ENCODE data around the gene LARGE1.
"Not testable (repeated sequence)": the region's sequence is repeated elsewhere in the genome, so short reads cannot be mapped to it uniquely, and the experiment has no call there.

LARGE1 gene

DNA sequence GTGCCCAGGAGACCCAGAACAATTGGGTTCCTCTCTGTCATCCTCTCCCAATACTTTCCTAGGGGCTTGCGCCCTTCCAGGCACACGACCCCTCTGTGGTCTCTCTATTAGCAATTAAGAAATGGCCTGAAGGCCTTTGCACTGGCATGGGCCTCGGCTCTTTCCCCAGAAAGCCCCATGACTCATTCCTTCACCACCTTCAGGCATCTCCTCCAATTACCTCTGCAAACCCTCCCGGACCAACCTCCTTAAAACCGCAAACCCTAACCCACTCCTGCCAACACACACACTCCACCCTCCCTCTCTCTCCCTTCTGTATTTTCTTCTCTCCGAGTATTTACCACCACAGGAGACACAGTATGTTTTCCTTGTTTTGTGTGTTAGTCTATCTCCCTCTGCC is 36.7 kb downstream of the LARGE1 start:
- DNase-seq: no peak

DNA sequence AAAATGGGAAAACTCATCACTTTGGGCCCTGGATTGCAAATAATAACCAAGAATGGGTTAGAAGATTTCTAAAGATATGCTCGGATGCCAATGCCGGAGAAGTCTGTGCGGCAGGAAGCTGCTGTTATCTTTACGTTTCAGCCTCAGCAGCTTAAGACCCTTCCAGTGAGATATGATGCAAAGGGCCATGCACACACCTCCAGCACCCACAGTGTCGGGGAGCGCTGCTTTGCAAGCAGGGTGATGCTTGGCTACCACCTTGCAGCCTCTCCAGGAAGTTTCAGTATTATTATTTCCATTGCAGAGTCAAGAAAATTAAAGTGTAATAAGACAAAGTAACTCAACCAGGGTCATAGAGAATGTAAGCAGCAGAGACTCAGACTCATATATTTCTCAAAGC is 37.3 kb downstream of the LARGE1 start:
- DNase-seq: no peak

DNA sequence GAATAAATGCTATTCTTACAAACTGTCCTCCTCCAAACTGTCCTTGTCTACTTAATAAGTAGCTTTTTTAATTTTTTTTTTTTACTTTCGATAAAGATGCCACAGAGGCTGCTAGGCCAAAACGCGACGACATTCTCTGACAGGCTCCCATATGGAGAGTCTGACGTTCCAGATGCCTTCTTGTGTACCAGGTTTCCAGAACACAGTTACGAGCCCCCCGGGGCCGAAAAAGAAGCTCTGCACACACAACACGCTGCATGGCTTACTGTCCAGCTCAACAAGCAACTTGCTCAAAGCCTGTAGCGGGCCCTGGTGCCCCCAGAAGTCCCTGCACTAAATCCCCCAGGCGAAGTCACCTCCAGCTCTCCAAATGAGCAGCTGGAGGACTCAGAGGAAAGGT is 39.3 kb downstream of the LARGE1 start:
- no peak for DNase-seq

DNA sequence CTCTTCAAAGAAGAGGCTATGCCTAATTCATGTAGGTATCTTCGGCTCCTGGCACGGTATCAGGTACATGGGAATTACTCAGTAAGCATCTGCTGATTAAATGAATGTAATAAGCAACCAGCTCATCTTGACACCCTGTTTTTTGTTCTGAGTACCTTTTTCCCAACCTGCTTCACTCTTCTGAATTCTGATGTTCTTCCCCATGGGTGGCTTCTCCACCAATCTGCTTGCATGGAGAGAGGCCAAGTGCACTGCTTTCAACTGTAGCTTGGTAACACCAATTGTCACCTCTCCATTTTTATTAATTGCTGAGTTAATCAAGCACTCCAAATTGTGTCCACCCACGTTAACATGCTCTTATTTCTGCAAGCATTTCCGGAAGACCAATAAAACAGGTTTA is 40.5 kb downstream of the LARGE1 start:
- no peak for DNase-seq

DNA sequence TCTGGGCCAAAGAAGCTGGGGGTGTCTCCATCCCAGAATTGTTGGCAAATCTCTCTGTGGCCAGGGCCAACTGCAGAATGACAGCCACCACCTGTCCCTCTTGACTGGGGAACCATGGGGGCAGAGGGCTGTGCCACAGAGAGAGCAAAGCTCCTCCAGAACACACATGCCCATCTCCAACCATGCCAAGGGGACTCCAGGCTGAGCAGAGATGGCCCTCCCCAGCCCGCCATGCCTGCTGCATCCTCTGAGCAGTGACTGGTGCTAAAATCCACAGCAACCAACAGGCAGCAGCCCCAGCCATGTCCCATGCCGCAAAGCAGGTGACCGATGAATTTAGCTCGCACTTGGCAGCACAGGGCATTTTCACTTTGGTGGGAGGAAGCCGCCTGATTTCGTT is 45.0 kb downstream of the LARGE1 start:
- no peak for DNase-seq

DNA sequence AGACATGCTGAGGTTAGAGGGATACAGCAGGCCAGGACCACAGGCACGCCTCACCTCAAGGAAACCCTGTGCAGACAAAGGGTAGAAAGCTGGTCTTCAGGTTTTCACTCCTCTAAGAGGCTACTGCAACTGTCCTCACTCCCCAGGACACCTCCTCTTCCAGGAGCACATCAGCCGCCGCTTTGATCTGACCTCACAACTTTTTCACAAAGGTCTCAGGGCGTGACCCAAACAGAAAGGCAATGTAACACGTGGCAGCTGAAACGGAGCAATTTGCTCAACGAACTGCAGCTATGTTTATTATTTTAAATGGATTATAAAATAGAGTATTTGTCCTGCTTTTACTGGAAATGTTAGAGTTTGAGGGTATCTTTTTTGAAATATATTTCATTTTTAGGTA is 46.1 kb downstream of the LARGE1 start:
- no peak for DNase-seq

DNA sequence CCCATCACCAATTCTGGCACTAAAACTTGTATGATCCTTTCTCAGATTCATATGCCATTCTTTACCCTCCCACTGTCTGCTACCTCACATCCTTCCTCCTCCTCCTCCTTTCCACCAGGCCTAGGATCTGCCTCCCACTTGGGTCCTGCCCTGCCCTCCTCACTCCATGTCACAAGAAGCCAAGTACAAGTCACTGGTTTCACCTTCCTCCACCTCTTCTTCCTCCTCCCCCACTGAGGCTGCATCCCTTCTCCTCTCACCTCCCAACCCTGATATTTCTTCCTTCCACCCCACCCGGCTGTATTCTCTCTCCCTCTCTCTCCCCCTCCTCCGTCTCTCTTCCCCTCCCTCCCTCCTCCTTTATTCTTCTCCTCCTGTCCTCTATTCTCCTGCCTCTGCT is 46.6 kb downstream of the LARGE1 start:
- no peak for DNase-seq

DNA sequence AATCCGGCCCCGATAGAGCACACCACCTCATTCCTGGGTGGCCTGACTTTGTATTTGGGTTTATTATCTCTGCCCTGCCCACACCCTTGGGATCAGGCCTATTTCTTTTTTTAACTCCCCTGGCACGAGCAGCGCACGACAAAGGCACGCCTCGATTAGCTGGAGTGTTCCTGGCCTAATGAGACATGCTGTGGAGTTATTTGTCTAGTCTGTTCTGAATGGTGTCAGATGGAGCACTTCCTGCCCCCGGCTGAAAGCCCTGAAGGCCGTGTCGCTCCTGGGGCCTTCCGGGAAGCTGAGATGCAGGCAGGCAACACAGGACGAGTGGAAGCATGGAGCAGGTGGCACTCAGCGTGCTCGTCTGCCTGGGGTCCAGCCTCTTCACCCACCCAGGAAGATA is 47.1 kb downstream of the LARGE1 start:
- DNase-seq: peak; percentile 38

DNA sequence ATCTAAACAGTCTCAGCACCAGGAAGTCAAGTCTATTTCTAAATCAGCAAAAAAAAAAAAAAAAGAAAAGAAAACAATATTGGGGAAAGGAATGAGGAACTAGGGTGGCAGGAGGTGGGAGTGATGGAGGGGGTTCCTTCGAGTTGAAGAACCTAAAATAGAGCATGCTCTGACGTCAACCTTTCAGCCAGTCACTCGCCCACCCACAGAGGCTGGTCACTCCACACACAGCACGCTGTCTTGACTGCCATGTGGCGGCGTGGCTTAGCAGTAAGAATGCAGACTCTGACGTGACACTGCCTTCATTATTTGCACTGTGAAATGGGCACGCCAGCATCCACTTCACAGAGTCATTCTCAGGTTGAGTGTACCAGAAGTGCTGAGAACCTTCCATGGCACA is 48.3 kb downstream of the LARGE1 start:
- no peak for DNase-seq

DNA sequence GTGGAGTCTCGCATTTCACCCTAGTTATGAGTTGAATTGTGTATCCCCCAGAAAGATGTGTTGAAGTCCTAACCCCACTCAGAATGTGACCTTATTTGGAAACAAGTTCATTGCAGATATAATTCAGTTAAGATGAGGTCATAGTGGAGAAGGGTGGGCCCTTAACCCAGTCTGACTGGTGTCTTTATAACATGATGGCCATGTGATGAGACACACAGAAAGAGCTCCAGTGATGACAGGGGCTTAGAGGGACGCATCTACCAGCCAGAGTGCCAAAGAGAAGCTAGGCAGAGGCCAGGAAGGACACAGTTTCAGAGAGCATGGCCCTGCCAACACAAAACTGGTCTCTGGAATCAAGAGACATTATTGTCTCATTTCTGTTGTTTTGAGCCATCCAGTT is 50.3 kb downstream of the LARGE1 start:
- no peak for DNase-seq

DNA sequence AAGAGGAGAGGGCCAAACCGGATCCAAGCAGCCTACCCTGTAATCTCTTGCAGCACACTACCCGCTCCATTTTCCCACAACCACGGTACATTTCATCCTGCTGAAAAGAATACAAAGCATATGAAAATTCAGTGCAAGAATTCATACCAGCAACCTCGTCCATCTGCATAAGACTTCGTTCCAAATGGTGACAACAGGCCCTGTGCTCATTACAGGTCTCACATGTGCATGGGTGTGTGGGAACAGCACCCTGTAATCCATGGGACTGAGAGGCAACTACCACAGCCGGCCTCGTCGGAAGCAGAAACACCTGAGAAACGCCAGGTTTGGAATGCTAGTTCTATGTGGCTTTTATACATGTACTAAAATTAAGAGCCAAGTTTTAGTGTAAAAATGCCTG is 52.3 kb downstream of the LARGE1 start:
- no peak for DNase-seq

DNA sequence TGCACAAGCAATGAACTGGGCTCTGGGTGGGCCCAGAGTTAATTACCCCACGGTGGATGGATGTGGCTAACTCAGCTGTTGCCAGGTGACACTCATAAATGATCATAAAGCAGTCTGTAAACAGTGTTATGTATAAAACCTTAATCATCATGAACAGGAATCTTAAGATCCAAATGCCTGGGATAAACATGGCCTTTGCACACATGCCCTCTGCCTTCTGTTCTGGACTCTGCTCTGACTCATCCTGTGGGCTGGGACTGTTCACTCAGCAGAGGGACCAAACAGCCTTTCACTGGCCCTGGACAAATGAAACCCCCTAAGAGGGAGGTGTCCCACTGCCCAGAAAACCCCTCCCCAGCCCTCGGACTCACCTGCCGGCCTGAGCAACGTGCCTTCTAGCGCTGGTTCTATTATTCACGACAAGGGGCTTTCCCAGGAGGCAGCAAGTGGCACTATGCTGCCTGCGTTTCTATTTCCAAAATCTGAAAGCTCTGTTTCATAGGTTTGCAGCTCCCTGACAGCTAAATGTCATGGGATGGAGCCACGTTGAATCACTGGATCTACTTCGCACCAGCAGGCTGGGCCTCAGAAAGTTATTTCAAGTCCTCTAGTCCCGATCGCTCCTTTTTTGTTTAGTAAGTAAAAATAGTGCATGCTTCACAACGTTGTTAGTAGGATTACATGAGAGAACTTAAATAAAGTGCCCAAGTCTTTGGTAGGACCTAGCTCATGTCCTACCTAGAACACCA is 53.0 kb downstream of the LARGE1 start:
- DNase-seq: no peak

DNA sequence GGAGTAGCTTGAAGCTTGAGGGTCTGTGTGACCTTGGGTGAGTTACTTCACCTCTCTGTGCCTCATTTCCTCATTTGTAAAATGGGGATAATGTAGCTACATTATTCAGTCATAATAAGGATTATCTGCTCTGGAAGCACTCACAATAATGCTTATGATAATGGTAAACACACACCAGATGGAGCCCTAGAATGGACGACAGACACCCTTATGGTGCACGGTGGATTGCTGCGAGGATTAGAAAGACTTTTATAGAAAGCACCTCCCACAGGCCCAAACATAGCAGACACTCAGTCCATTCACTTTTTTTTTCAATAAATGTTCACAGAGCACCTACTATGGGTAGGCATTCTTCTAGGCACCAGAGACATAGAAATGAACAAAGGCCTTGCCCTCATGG is 53.8 kb downstream of the LARGE1 start:
- DNase-seq: no peak

DNA sequence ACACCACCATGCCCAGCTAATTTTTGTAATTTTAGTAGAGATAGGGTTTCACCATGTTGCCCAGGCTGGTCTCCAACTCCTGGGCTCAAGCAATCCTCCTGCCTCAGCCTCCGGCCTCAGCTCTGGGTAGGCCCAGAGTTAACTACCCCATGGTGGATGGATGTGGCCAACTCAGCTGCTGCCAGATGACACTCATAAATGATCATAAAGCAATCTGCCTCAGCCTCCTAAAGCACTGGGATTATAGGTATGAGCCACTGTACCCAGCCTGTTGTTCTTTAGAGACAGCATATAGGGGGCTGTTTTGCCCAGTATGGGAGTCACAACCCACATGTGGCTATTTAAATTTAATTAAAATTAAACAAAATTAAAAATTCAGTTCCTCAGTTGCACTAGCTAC is 54.3 kb downstream of the LARGE1 start:
- no peak for DNase-seq

DNA sequence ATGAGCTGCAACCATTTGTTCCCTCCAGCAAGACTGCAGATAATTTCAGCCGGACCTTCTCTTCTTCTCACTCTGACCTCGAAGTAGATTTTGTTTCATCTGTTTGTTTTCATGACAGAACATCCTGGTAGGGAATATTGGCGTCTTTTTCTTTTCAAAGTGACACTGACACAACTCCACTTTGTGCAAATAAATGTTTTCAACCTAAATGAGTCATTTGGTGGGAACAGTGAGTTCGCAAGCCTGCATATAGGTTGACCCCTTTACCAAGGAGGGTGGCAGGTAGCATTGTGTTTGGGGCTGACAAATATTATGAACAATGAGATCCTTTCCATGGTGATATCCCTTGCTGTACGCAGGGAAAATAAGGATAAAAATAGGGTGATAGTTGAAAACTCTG is 55.0 kb downstream of the LARGE1 start:
- no peak for DNase-seq

DNA sequence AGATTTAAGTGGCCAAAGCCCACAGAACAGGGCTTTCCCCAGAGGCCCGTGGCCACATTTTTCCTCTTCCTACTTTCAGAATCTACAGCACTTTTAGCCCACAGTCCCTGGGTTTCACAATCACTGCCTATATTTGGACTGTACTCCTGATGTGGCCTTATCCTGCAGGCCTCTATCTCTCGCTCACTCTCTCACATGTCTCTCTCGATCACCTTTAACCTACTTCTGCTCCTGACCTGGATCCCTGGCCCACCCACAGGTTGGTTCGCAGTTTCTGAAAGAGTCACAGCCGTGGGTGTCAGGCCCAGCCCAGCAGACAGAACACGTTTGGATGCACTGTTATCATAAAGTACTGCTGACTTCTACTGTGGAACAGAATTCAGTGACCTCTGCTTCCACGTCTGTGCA is 55.5 kb downstream of the LARGE1 start:
- no peak for DNase-seq

DNA sequence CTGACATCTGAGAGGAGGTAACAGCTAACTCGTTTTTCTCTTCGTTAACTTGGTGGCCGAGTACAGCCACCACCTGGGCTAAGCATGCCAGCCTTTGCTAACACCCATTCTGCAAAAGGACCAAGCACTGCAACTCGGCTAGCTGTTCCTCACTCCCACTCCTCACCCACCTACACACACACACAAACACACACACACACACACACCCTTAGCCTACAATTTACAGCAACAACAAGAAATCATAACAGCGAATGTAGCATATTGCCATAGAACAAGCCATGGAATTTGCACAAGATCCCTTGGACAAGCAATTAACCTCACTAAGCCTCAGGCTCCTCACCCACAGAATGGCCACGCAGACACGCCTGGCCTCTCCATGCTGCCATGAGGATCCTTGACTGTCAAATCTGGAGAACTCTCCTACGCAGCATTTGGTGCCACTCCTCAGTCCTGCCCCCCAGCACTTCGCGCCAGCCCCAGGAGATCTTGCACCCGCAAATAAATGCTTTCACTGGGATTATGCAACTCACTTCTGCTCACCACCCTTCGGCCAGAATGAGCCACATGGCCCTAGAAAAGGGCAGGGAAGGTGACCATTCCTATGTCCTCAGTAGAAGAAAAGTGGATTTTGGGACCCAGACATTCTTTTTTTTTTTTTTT is 58.9 kb downstream of the LARGE1 start:
- no peak for DNase-seq

DNA sequence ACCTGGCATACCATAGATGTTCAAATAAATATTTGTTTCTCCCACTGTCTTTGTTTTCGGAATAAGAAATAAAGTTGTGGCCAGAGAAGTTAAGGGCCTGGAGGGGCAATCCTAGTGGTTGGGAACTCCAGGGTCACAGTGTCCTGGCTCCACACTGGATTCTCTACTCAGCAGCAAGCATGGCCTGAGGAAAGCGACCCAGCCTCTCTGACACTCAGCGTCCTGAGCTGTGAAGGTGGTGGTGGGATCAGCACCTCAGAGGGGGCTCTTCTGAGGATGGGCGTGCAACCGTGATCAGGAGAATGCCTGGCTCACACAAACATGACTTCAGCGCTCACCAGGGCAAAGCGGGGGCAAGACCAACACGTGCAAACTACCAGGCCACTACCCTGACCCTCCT is 59.9 kb downstream of the LARGE1 start:
- no peak for DNase-seq

DNA sequence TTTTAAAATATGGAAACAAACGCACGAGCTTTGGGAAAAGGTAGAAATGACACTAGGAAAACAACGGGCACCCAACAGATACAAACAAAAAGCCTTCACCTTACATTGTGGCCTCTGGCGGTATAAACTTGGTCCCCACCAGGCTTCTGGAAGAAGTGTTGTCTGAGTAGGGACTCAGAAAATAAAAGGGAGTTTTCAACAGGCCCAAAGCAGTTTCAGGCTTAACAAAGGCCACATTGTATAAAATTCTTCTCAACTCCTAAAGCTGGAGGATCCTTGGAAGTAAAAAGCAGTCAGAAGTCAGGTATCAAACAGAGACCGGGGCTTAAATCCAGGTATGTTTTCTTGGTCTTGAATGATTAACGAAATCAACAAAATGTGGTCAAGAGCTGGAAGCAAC is 61.0 kb downstream of the LARGE1 start:
- no peak for DNase-seq

DNA sequence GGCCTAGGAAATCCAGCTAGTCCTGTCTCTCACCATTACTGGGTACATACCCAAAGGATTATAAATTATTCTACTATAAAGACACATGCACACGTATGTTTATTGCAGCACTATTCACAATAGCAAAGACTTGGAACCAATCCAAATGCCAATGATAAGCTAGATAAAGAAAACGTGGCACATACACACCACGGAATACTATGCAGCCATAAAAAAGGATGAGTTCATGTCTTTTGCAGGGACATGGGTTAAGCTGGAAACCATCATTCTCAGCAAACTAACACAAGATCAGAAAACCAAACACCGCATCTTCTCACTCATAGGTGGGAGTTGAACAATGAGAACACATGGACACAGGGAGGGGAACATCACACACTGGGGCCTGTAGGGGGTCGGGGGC is 61.6 kb downstream of the LARGE1 start:
- DNase-seq: not testable (repeated sequence)

DNA sequence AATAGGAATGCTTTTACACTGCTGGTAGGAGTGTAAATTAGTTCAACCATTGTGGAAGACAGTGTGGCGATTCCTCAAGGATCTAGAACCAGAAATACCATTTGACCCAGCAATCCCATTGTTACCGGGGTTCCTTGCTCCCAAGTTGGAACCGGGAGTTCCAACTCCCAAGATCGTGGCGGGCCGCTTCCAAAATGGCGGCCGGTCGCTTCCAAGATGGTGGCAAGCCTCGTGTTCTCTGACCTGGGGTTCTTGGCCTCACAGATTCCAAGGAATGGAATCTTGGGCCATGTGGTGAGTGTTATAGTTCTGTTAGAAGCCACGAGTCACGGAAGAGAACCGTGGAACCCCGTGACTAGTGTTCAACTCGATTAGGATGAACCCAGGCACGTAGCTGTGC is 62.5 kb downstream of the LARGE1 start:
- DNase-seq: not testable (repeated sequence)

DNA sequence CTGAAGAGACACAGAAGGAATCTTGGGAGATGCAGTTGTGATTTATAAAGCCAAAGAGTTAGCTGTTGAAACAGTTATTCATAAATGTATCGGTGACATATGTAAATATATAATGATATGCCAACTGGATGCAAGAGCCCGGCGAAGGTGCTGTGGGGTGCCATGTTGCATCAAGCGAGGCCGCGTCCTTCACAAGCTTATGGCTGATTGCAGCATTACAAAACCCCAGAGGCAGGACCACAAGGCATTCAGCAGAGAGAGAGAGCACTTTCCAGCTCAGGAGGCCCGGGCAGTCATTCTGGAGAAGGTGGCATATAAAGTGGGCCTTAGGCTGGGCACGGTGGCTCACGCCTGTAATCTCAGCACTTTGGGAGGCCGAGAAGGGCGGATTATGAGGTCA is 65.6 kb downstream of the LARGE1 start:
- DNase-seq: no peak

DNA sequence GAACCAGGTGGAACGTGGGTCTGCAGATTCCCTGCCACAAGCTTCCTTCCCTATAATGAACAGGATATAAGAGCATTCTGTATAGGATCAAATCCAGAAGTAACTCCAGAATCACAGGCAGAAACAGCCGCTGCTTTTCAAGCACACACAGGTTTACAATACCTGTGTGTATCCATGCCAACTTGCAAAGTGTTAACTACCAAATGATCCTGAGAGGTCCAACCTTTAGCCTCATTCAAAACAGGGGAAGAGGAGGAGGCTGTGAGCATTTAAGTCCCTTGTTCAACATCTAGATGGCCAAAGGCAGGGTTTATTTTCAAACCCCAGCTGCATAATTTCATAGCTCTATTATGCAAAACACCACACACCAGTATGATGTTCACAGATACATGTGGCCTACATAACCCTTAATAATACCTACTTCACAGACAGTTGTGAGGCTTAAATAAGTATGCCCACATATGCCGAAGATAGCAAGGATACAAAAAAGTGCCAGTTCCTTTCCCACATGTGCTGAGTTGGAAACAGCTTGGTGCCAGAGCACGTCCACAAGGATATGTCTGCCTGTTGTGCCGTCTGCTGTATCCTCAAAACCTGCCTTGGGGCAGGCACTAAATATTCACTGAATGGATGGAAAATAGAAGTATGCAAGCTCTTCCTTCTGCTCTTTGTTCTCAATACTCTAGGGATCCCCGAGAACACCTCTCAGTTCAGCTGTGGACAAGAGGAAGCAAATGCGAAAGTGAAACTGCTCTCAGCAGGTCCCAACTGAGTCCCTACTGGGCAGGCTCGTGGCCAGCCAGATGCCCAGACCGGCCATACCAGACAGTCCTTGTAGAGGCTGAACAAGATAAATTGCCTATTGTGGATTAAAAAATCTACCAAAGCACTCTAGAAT is 66.8 kb downstream of the LARGE1 start:
- peak; percentile 46 for DNase-seq

DNA sequence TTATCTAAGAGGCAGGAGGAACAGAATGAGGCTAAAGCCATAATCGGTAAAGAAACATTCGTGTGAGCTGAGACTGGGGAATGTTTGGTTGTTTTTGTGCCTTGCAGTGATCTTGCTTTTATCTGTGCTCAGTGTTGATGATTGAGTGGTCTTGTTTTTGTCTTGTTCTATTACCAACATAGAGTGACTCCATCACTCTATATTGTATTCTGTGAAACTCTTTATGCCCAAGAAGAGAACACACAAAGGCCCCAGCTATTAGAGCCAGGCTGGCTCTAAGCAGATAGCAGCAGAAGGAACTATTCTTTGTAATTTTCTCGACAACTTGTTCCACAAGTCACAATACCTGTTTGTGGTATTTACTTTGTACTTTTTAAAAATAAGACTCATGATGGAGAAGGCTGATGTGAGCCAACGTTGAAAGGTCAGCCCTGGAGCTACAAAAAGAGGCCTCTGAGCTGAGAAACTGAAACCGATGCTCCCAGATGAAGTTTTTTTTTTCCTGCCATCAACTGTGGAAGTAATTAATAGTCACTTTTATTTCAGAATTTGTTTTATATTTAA is 68.4 kb downstream of the LARGE1 start:
- DNase-seq: no peak
